Activated CD8-positive, alpha-beta T cell treated with anti-CD3 and anti-CD28 coated beads for 36 hours (primary cell): Measurements from ENCODE around the gene ZMYND8. TPM values are rescaled to one million over a fixed set of nuclear protein-coding genes. Genes with fewer than 3 reads are reported as not detected.
"Not testable (repeated sequence)": the region's sequence is repeated elsewhere in the genome, so short reads cannot be mapped to it uniquely, and the experiment has no call there.

Source experiments
- ATAC-seq: fragments of 200-7000 bp; cut with Tn5 transposase; one replicate; pipeline ENCODE4 v1.10.0; 2021; ENCODE audit warnings: mild to moderate bottlenecking, moderate library complexity
- CTCF ChIA-PET: fragments of 350-600 bp; sonication (Branson Sonifier 250); formaldehyde crosslinking; loops from one replicate; lab custom pipeline; 2021; ENCODE audit warnings: antibody characterized with exemption; lab: Charles Lee
- POLR2A ChIA-PET: fragments of 350-600 bp; sonication (Branson Sonifier 250); formaldehyde crosslinking; loops from one replicate; lab custom pipeline; 2021; ENCODE audit warnings: antibody characterized with exemption; lab: Charles Lee
- DNase-seq: peaks from one replicate; pipeline ENCODE4 v3.0.0-alpha.2; 2020
- H3K27ac Mint-ChIP-seq: one replicate; pipeline ENCODE4 v1.8.0; 2021; ENCODE audit warnings: mild to moderate bottlenecking, mixed read lengths
- H3K27me3 Mint-ChIP-seq: one replicate; pipeline ENCODE4 v1.8.0; 2021; ENCODE audit warnings: mixed read lengths
- H3K36me3 Mint-ChIP-seq: one replicate; pipeline ENCODE4 v1.8.0; 2021; ENCODE audit warnings: low read depth, mixed read lengths
- H3K4me1 Mint-ChIP-seq: one replicate; pipeline ENCODE4 v1.8.0; 2021; ENCODE audit warnings: low read depth, mixed read lengths
- H3K4me3 Mint-ChIP-seq: one replicate; pipeline ENCODE4 v1.8.0; 2021; ENCODE audit warnings: mild to moderate bottlenecking, moderate library complexity, mixed read lengths
- H3K9me3 Mint-ChIP-seq: one replicate; pipeline ENCODE4 v1.8.0; 2021; ENCODE audit warnings: mixed read lengths
- intact Hi-C: fragments of 100-400 bp; cut with micrococcal nuclease; formaldehyde crosslinking; loops from one replicate; pipeline ENCODE4 v1.10.0; 2022
- total RNA-seq, 2 experiments: library from RNA; stranded (reverse); gene quantifications; one replicate each; pipeline ENCODE4 v1.2.3, GENCODE V29; 2021
- TF ChIP-seq, protein P1 (sequence below): fragments of 200-600 bp; IDR thresholded peaks from one replicate; pipeline ENCODE4 v1.8.0; 2022; ENCODE audit warnings: antibody characterized with exemption, mild to moderate bottlenecking

ZMYND8 gene
- total RNA-seq, 2 experiments from 2014 or later, result 31.9 to 33.4 TPM

DNA sequence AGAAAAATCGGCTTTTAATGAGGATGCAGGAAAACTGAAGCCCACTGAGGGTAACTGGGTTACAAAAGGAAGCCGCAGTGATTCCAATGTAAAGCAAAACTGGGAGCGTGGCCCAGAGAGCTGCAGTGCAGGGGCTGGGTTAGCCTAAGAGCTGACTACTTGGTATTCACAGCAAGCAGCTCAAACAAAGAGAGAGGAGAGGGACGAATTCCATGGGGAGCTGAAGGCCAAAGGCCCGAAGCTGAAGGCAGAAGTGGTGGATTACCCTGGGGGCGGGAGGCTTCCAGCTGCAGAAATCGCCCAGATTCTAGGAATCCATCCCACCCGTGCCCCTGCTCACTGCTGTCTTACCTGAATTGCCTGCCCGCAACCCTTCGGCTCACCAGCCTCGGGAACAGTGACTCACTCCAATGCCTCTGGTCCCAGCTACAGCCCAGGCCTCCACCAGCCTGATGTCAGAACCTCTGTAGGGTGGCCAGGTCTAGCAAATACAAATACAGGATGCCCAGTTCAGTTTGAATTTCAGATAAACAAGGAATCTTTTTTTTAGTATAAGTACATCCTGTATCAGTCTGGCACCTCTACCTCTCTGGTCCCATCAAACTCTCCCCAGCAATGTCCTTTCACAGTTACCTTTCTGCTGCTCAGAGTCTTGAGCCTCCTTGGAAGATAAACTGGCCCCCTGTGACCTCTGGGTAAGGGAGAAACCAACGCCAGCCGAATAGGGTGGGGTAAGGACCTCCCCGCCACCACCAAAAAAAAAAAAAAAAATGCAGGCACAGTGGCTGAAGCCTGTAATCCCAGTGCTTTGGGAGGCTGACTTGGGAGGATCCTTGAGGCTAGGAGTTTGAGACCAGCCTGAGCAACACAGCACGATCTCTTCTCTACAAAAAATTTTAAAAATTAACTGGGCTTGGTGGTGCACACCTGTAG, 14.6 kb upstream of the ZMYND8 start:
- H3K4me3 Mint-ChIP-seq, result no peak overlapping the region
- ChIA-PET CTCF (interaction anchor here (0.7 to 5.0 kb wide), 3 partner anchors 12 to 135 kb away, joined by 3 to 31 read pairs (median 30); no protein-coding TSS in a partner anchor), POLR2A (interaction anchor here (1.3 kb wide), 1 partner anchor 12 kb away, joined by 4 read pairs; no protein-coding TSS in a partner anchor)
- H3K36me3 Mint-ChIP-seq, result no peaks in the 10 kb centered on the region
- no peak for ATAC-seq
- peaks cover 4% of the 10 kb centered on the region for H3K4me1 Mint-ChIP-seq
- H3K9me3 Mint-ChIP-seq, result no peaks in the 10 kb centered on the region
- intact Hi-C loops, result no loop called here
- no peak overlapping the region for H3K27ac Mint-ChIP-seq
- TF ChIP-seq, protein P1, sequence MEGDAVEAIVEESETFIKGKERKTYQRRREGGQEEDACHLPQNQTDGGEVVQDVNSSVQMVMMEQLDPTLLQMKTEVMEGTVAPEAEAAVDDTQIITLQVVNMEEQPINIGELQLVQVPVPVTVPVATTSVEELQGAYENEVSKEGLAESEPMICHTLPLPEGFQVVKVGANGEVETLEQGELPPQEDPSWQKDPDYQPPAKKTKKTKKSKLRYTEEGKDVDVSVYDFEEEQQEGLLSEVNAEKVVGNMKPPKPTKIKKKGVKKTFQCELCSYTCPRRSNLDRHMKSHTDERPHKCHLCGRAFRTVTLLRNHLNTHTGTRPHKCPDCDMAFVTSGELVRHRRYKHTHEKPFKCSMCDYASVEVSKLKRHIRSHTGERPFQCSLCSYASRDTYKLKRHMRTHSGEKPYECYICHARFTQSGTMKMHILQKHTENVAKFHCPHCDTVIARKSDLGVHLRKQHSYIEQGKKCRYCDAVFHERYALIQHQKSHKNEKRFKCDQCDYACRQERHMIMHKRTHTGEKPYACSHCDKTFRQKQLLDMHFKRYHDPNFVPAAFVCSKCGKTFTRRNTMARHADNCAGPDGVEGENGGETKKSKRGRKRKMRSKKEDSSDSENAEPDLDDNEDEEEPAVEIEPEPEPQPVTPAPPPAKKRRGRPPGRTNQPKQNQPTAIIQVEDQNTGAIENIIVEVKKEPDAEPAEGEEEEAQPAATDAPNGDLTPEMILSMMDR, result no peak
- H3K27me3 Mint-ChIP-seq, result no peaks in the 10 kb centered on the region
- no peak for DNase-seq

DNA sequence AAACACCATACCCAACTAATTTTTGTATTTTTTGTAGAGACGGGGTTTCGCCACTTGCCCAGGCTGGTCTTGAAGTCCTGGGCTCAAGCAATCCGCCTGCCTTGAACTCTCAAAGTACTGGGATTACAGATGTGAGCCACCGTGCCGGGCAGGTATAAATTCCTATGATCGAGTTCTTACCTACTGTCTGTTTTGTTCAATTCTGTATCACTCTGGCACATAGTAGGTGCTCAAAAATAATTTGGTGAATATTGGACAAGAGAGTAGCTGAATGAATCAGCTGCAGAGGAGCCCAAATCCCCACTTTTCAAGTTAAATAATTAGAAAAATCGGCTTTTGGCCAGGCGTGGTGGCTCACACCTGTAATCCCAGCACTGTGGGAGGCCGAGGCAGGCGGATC, 13.7 kb upstream of the ZMYND8 start:
- CTCF ChIA-PET, result interaction anchor here (0.7 to 5.0 kb wide), 3 partner anchors 13 to 134 kb away, joined by 3 to 31 read pairs (median 30); no protein-coding TSS in a partner anchor
- no peak overlapping the region for H3K27ac Mint-ChIP-seq
- H3K4me1 Mint-ChIP-seq, result peaks cover 7% of the 10 kb centered on the region
- no peak overlapping the region for H3K4me3 Mint-ChIP-seq
- TF ChIP-seq, protein P1, result no peak
- intact Hi-C loops, result no loop called here
- DNase-seq (no peak), ATAC-seq (no peak)
- no peaks in the 10 kb centered on the region for H3K36me3 Mint-ChIP-seq
- no peaks in the 10 kb centered on the region for H3K27me3 Mint-ChIP-seq
- POLR2A ChIA-PET, result interaction anchor here (0.6 to 1.3 kb wide), 2 partner anchors 11 to 1171 kb away, joined by 3 to 4 read pairs; no protein-coding TSS in a partner anchor
- no peaks in the 10 kb centered on the region for H3K9me3 Mint-ChIP-seq

DNA sequence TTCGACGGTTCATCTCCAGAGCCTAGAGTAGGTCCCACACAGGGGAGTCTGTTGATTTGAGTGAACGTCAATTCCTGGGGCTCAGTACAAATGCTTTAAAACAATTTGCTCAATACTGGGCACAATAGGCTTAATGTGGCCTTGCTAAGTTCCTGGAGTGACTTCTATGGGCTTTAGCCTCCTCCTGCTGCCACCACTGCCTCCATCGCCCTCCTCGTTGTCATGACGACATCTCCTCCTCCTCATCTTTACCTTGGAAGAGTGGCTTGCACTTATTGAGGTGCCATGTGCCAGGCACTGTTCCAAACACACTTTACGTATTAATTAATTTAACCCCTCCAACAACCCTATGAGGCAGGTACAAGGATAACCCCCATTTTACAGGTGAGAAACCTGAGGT, 11.8 kb upstream of the ZMYND8 start:
- POLR2A ChIA-PET, result interaction anchor here (1.6 kb wide), 1 partner anchor 88 kb away, joined by 3 read pairs; no protein-coding TSS in a partner anchor
- TF ChIP-seq, protein P1, result no peak

DNA sequence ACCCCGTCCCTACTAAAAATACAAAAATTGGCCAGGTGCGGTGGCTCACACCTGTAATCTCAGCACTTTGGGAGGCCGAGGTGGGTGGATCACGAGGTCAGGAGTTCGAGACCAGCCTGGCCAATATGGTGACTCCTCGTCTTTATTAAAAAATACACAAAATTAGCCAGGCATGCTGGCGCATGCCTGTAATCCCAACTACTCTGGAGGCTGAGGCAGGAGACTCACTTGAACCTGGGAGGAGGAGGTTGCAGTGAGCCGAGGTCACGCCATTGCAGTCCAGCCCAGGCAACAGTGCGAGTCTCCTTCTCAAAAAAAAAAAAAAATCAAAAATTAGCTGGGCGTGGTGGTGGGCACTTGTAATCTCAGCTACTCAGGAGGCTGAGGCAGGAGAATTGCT, 9.8 kb upstream of the ZMYND8 start:
- H3K36me3 Mint-ChIP-seq, ATAC-seq, H3K27ac Mint-ChIP-seq, H3K4me3 Mint-ChIP-seq, H3K9me3 Mint-ChIP-seq, intact Hi-C loops, H3K27me3 Mint-ChIP-seq, DNase-seq: not testable (repeated sequence)
- H3K4me1 Mint-ChIP-seq, result peaks cover 15% of the 10 kb centered on the region
- ChIA-PET CTCF (interaction anchor here (0.6 to 2.6 kb wide), 5 partner anchors 10 to 108 kb away, joined by 3 to 12 read pairs (median 3); no protein-coding TSS in a partner anchor), POLR2A (interaction anchor here (3.4 kb wide), 1 partner anchor 9 kb away, joined by 15 read pairs; the partner anchor contains the start of gene ZMYND8)

More for the DNA sequence above, 11.8 kb upstream of the ZMYND8 start:
- Mint-ChIP-seq H3K9me3 (no peaks in the 10 kb centered on the region), H3K36me3 (no peaks in the 10 kb centered on the region), H3K4me1 (peaks cover 10% of the 10 kb centered on the region), H3K4me3 (no peak overlapping the region), H3K27ac (no peak overlapping the region), H3K27me3 (no peaks in the 10 kb centered on the region)
- CTCF ChIA-PET, result interaction anchor here (1.3 to 5.0 kb wide), 3 partner anchors 15 to 95 kb away, joined by 4 to 31 read pairs (median 30); no protein-coding TSS in a partner anchor
- ATAC-seq (no peak), DNase-seq (no peak)
- intact Hi-C loops, result no loop called here

DNA sequence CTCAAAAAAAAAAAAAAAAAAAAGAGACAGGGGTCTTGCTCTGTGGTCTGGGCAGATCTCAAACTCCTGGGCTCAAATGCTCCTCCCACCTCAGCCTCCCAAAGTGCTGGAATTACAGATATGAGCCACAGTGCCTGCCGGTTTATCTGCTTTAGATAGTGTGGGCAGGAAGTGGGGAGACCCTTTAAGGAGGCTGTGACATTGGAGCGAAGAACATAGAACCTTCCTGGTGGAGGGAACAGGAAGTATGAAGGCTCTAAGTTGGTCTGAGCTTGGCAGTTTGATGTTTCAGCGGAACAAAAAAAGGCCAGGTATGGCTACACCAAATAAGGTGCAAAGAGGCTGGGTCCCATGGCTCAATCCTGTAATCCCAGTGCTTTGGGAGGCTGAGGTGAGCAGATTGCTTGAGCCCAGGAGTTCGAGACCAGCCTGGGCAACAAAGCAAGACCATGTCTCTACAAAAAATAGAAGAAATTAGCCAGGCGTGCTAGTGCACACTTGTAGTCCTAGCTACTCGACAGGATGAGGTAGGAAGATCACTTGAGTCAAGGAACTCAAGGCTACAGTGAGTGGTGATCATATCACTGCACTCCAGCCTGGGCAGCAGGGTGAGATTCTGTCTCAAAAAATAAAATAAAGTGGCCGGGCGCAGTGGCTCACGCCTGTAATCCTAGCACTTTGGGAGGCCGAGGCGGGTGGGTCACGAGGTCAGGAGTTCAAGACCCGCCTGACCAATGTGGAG, 8.7 kb upstream of the ZMYND8 start:
- H3K4me3 Mint-ChIP-seq, result no peak overlapping the region
- peaks cover 15% of the 10 kb centered on the region for H3K4me1 Mint-ChIP-seq
- TF ChIP-seq, protein P1, result no peak
- ATAC-seq, result peak; percentile 51
- no peaks in the 10 kb centered on the region for H3K36me3 Mint-ChIP-seq
- no peaks in the 10 kb centered on the region for H3K9me3 Mint-ChIP-seq
- peak overlapping the region; percentile 46 for H3K27ac Mint-ChIP-seq
- intact Hi-C loops, result no loop called here
- POLR2A ChIA-PET, result interaction anchor here (3.4 kb wide), 1 partner anchor 8 kb away, joined by 15 read pairs; the partner anchor contains the start of gene ZMYND8
- CTCF ChIA-PET, result interaction anchor here (1.2 to 2.6 kb wide), 4 partner anchors 18 to 146 kb away, joined by 4 to 12 read pairs (median 8); no protein-coding TSS in a partner anchor
- no peak for DNase-seq
- no peaks in the 10 kb centered on the region for H3K27me3 Mint-ChIP-seq
